ENCODE measurements around the gene ATP6V0D1. TPM values are rescaled to one million over a fixed set of nuclear protein-coding genes. Genes with fewer than 3 reads are reported as not detected.

The ATP6V0D1 gene
- polyA plus RNA-seq, 1 donor from 2014 or later: 188 TPM

- no peak overlapping the region for H3K9ac ChIP-seq (ENCODE audit: low read length)
- no peaks in the 10 kb centered on the region for H3F3A ChIP-seq (ENCODE audit: insufficient read depth, low read length, poor library complexity, severe bottlenecking)
- H3K9me3 ChIP-seq (ENCODE audit: low read length): no peaks in the 10 kb centered on the region
- no peak overlapping the region for H2AFZ ChIP-seq (ENCODE audit: low read depth, low read length)
- no peak for TF ChIP-seq REST (IDR thresholded peaks at IDR 0.05; ENCODE audit: borderline replicate concordance)
- no peak for TF ChIP-seq RAD21 (conservative IDR thresholded peaks at IDR 0.05)
- TF ChIP-seq EZH2 (IDR thresholded peaks at IDR 0.05; ENCODE audit: borderline replicate concordance, insufficient read depth, low read length, poor library complexity, severe bottlenecking): no peak
- no peak for TF ChIP-seq POLR2AphosphoS5 (IDR thresholded peaks at IDR 0.05)
- no peak for TF ChIP-seq TAF1 (IDR thresholded peaks at IDR 0.05; ENCODE audit: low read depth)
- no peak for TF ChIP-seq EP300 (conservative IDR thresholded peaks at IDR 0.05; ENCODE audit: poor library complexity, severe bottlenecking)
- TF ChIP-seq MXI1 (conservative IDR thresholded peaks at IDR 0.05; ENCODE audit: poor library complexity, severe bottlenecking): no peak
- no peak for TF ChIP-seq CTCF (IDR thresholded peaks at IDR 0.05; ENCODE audit: poor library complexity, severe bottlenecking)
- no peak for TF ChIP-seq SMC3 (conservative IDR thresholded peaks at IDR 0.05; ENCODE audit: poor library complexity)
- no peaks in the 10 kb centered on the region for H3K36me3 ChIP-seq (ENCODE audit: insufficient read depth, low read length)
- H3K79me2 ChIP-seq (replicated peaks; ENCODE audit: insufficient read depth, low read length): no peaks in the 10 kb centered on the region
- H3K4me2 ChIP-seq (ENCODE audit: low read length): no peak overlapping the region
- peaks cover 40% of the 10 kb centered on the region for H3K27me3 ChIP-seq (ENCODE audit: insufficient read depth, low read depth, low read length)
- H3K9me2 ChIP-seq (ENCODE audit: insufficient read depth, low read length): no peaks in the 10 kb centered on the region
- no peak overlapping the region for H3K27ac ChIP-seq (ENCODE audit: low read length)
- peak overlapping the region; percentile 48 for H3K4me3 ChIP-seq (ENCODE audit: low read length)
- no peaks in the 10 kb centered on the region for H4K20me1 ChIP-seq (ENCODE audit: insufficient read depth)
Measured at GRCh38 chr16:67431775-67432505, 49.0 kb downstream of the ATP6V0D1 start.

- Histone ChIP-seq H3K9ac (ENCODE audit: low read length) (peak within 1 kb of the TSS; percentile 26), H2AFZ (ENCODE audit: low read depth, low read length) (no peak within 1 kb of the TSS), H3K36me3 (ENCODE audit: insufficient read depth, low read length) (no peaks in the 10 kb centered on the region), H3K9me3 (ENCODE audit: low read length) (no peaks in the 10 kb centered on the region), H3K27me3 (ENCODE audit: insufficient read depth, low read depth, low read length) (peaks cover 40% of the 10 kb centered on the region), H3K4me3 (ENCODE audit: low read length) (peak within 1 kb of the TSS; percentile 65), H3K79me2 (replicated peaks; ENCODE audit: insufficient read depth, low read length) (no peaks in the 10 kb centered on the region), H3K4me2 (ENCODE audit: low read length) (no peak within 1 kb of the TSS), H3F3A (ENCODE audit: insufficient read depth, low read length, poor library complexity, severe bottlenecking) (no peaks in the 10 kb centered on the region), H3K9me2 (ENCODE audit: insufficient read depth, low read length) (no peaks in the 10 kb centered on the region), H3K27ac (ENCODE audit: low read length) (no peak within 1 kb of the TSS), H4K20me1 (ENCODE audit: insufficient read depth) (no peaks in the 10 kb centered on the region)
- TF ChIP-seq RAD21 (conservative IDR thresholded peaks at IDR 0.05) (peak; percentile 42), EP300 (conservative IDR thresholded peaks at IDR 0.05; ENCODE audit: poor library complexity, severe bottlenecking) (no peak), CTCF (IDR thresholded peaks at IDR 0.05; ENCODE audit: poor library complexity, severe bottlenecking) (peak; percentile 55)
Measured at GRCh38 chr16:67430977-67431774, 49.8 kb downstream of the ATP6V0D1 start, which contains the start of gene HSD11B2. TSS of gene HSD11B2 (plus strand) at chr16:67431121. CDS start at chr16:67431249, 128 bp downstream.
